PFSK-1 (cell line): Measurements from ENCODE around the gene NRDE2.

Experiments
- POLR2AphosphoS5 ChIP-seq: IDR thresholded peaks from 2 replicates; pipeline ENCODE4 v1.6.1; 2012; ENCODE audit warnings: low read depth, mild to moderate bottlenecking, control low read depth, low read length, moderate library complexity
- REST ChIP-seq, 2 experiments: IDR thresholded peaks; 2 replicates each; pipeline versions ENCODE4 v1.6.1 to v1.8.0; 2011 to 2012; ENCODE audit warnings: low read depth in 2 of 2, low read length in 2 of 2, control low read depth in 1 of 2, inconsistent platforms in 1 of 2, mild to moderate bottlenecking in 1 of 2, moderate library complexity in 1 of 2; ENCODE audit not compliant: insufficient read depth in 1 of 2
- SIN3A ChIP-seq: IDR thresholded peaks from 2 replicates; pipeline ENCODE4 v1.6.1; 2012; ENCODE audit warnings: mild to moderate bottlenecking, low read length, moderate library complexity, borderline replicate concordance; ENCODE audit not compliant: insufficient read depth
- TAF1 ChIP-seq: IDR thresholded peaks from 2 replicates; pipeline ENCODE4 v1.6.1; 2012; ENCODE audit warnings: low read length, control low read depth, borderline replicate concordance; ENCODE audit not compliant: insufficient read depth

Gene NRDE2

GRCh38 chr14:90235179-90235976 lies 96.4 kb downstream of the NRDE2 start:
- TF ChIP-seq POLR2AphosphoS5 (no peak), SIN3A (no peak)

- TF ChIP-seq REST (IDR thresholded peaks at IDR 0.05; ENCODE audit: insufficient read depth in 1 of 2, low read depth in 2 of 2, low read length in 2 of 2) (no peak), POLR2AphosphoS5 (no peak), SIN3A (no peak), TAF1 (no peak)
Measured at GRCh38 chr14:90228478-90228877, 103.3 kb downstream of the NRDE2 start.
